IMR-90 (cell line): ENCODE data around the gene ACAD11. TPM values are rescaled to one million over a fixed set of nuclear protein-coding genes. Genes with fewer than 3 reads are reported as not detected.

Source experiments
- ATAC-seq: fragments of 200-7000 bp; cut with Tn5 transposase; 2 replicates; pipeline ENCODE4 v1.9.1; 2020; ENCODE audit warnings: low read depth, mild to moderate bottlenecking, moderate library complexity
- BruUV-seq: library from RNA; stranded (reverse); fragments of 400-500 nt; replicated peaks from 2 replicates; lab custom pipeline; 2021; lab: Mats Ljungman, UMichigan
- CTCF ChIA-PET: fragments of 300-600 bp; formaldehyde crosslinking; extraction: SDS; loops from one replicate; lab custom pipeline; 2021; ENCODE audit warnings: antibody characterized with exemption; lab: Yijun Ruan, JAX
- POLR2A ChIA-PET: fragments of 300-600 bp; sonication (Branson Sonifier 250); formaldehyde crosslinking; loops from one replicate; lab custom pipeline; 2022; ENCODE audit warnings: antibody characterized with exemption; ENCODE audit not compliant: unreplicated experiment; lab: Charles Lee
- DNase-seq: peaks from one replicate; pipeline ENCODE4 v3.0.0; 2013
- H2AFZ ChIP-seq: replicated peaks from 2 replicates; pipeline ENCODE3; 2013; ENCODE audit warnings: low read length, mild to moderate bottlenecking; ENCODE audit not compliant: poor library complexity
- H2AK5ac ChIP-seq: 2 replicates; pipeline ENCODE4 v1.6.1; 2013; ENCODE audit warnings: low read depth, low read length, inconsistent platforms
- H2AK9ac ChIP-seq: replicated peaks from 2 replicates; pipeline ENCODE3; 2013; ENCODE audit warnings: mild to moderate bottlenecking, low read depth, low read length, moderate library complexity; ENCODE audit not compliant: poor library complexity
- H2BK120ac ChIP-seq: 2 replicates; pipeline ENCODE4 v1.6.1; 2013; ENCODE audit warnings: low read depth, low read length, inconsistent platforms
- H2BK15ac ChIP-seq: 3 replicates; pipeline ENCODE4 v1.6.1; 2013; ENCODE audit warnings: low read depth, low read length, inconsistent platforms
- H2BK20ac ChIP-seq: 2 replicates; pipeline ENCODE4 v1.6.1; 2013; ENCODE audit warnings: low read depth, mild to moderate bottlenecking, inconsistent platforms, low read length, moderate library complexity
- H2BK5ac ChIP-seq: 2 replicates; pipeline ENCODE4 v1.6.1; 2013; ENCODE audit warnings: mild to moderate bottlenecking, low read depth, low read length, inconsistent platforms; ENCODE audit not compliant: poor library complexity, severe bottlenecking
- H3K14ac ChIP-seq: replicated peaks from 2 replicates; pipeline ENCODE4 v1.6.1; 2013; ENCODE audit warnings: low read depth, low read length, inconsistent platforms
- H3K18ac ChIP-seq: 2 replicates; pipeline ENCODE4 v1.6.1; 2013; ENCODE audit warnings: low read depth, low read length, control low read depth
- H3K23ac ChIP-seq: 2 replicates; pipeline ENCODE4 v1.6.1; 2013; ENCODE audit warnings: low read depth, low read length, inconsistent platforms
- H3K27ac ChIP-seq: 2 replicates; pipeline ENCODE4 v1.5.1; 2013; ENCODE audit warnings: mild to moderate bottlenecking, control low read depth, low read length; ENCODE audit not compliant: insufficient read depth
- H3K27me3 ChIP-seq: 2 replicates; pipeline ENCODE4 v1.6.1; 2013; ENCODE audit warnings: low read length; ENCODE audit not compliant: control insufficient read depth, insufficient read depth
- H3K36me3 ChIP-seq: 2 replicates; pipeline ENCODE4 v1.6.1; 2013; ENCODE audit warnings: low read length, mixed read lengths; ENCODE audit not compliant: control insufficient read depth, insufficient read depth
- H3K4ac ChIP-seq: 2 replicates; pipeline ENCODE4 v1.6.1; 2013; ENCODE audit warnings: low read depth, low read length, inconsistent platforms
- H3K4me1 ChIP-seq: 2 replicates; pipeline ENCODE4 v1.6.1; 2013; ENCODE audit warnings: low read length, mixed read lengths; ENCODE audit not compliant: control insufficient read depth, insufficient read depth
- H3K4me2 ChIP-seq: 2 replicates; pipeline ENCODE4 v1.6.1; 2013; ENCODE audit warnings: low read depth, mild to moderate bottlenecking, control low read depth, low read length, moderate library complexity
- H3K4me3 ChIP-seq: 2 replicates; pipeline ENCODE4 v1.5.1; 2013; ENCODE audit warnings: low read depth, mild to moderate bottlenecking, control low read depth, low read length, moderate library complexity; ENCODE audit not compliant: insufficient read depth
- H3K56ac ChIP-seq: 2 replicates; pipeline ENCODE4 v1.6.1; 2013; ENCODE audit warnings: low read length, inconsistent platforms; ENCODE audit not compliant: insufficient read depth; ENCODE audit errors: extremely low read depth
- H3K79me1 ChIP-seq, 2 experiments: 2 replicates each; pipeline ENCODE4 v1.6.1; 2013; ENCODE audit warnings: low read length in 2 of 2, inconsistent platforms in 1 of 2, low read depth in 1 of 2
- H3K9ac ChIP-seq: 2 replicates; pipeline ENCODE4 v1.6.1; 2013; ENCODE audit warnings: low read depth, low read length, control low read depth
- H3K9me1 ChIP-seq: 2 replicates; pipeline ENCODE4 v1.6.1; 2013; ENCODE audit warnings: low read length, inconsistent platforms; ENCODE audit not compliant: insufficient read depth
- H3K9me3 ChIP-seq: 2 replicates; pipeline ENCODE4 v1.6.1; 2013; ENCODE audit warnings: low read length; ENCODE audit not compliant: control insufficient read depth, insufficient read depth
- H4K20me1 ChIP-seq: 2 replicates; pipeline ENCODE4 v1.6.1; 2013; ENCODE audit warnings: low read length, inconsistent platforms; ENCODE audit not compliant: insufficient read depth
- H4K5ac ChIP-seq: 2 replicates; pipeline ENCODE4 v1.6.1; 2013; ENCODE audit warnings: mild to moderate bottlenecking, low read depth, low read length, control low read depth
- H4K8ac ChIP-seq, 2 experiments: 2 replicates each; pipeline ENCODE4 v1.6.1; 2013; ENCODE audit warnings: low read depth in 2 of 2, low read length in 2 of 2, control low read depth in 1 of 2, inconsistent platforms in 1 of 2
- H4K91ac ChIP-seq: 2 replicates; pipeline ENCODE4 v1.6.1; 2013; ENCODE audit warnings: low read depth, low read length, inconsistent platforms; ENCODE audit not compliant: insufficient read depth
- ELK1 ChIP-seq: fragments of 150-350 bp; IDR thresholded peaks from 2 replicates; pipeline ENCODE4 v1.6.1; 2016; ENCODE audit warnings: low read depth, mild to moderate bottlenecking, low read length, moderate library complexity, borderline replicate concordance
- FOS ChIP-seq: fragments of 150-350 bp; IDR thresholded peaks from 2 replicates; pipeline ENCODE4 v1.6.1; 2016; ENCODE audit warnings: low read depth, low read length
- SMC3 ChIP-seq: fragments of 150-350 bp; IDR thresholded peaks from 2 replicates; pipeline ENCODE4 v1.6.1; 2016; ENCODE audit warnings: low read depth, mild to moderate bottlenecking, antibody characterized with exemption, low read length, moderate library complexity
- WGBS, 2 experiments: methylation state at CpG; one replicate each; pipeline versions ENCODE4 v1.1.5 to v1.1.7; 2013; ENCODE audit warnings: missing lambda C conversion rate in 2 of 2; ENCODE audit not compliant: insufficient read length in 1 of 2; ENCODE audit errors: extremely low coverage in 2 of 2; 5-methylcytosine and 5-hydroxymethylcytosine counted together
- dilution Hi-C: fragments of 300-500 bp; cut with HindIII; formaldehyde crosslinking; loops from one replicate; pipeline ENCODE4 v1.14.3; 2018; ENCODE audit warnings: low sequenced_read_pairs; ENCODE audit not compliant: unreplicated experiment
- in situ Hi-C: fragments of 300-500 bp; cut with MboI; formaldehyde crosslinking; loops from 3 replicates; pipeline ENCODE4 v1.14.3; 2019; ENCODE audit warnings: low sequenced_read_pairs, inconsistent platforms, mixed read lengths
- intact Hi-C: fragments of 100-400 bp; cut with micrococcal nuclease; formaldehyde crosslinking; loops from 2 replicates; pipeline ENCODE4 v1.10.0; 2022
- polyA plus RNA-seq, 3 experiments: library from polyadenylated mRNA; depleted of rRNA; stranded (reverse); fragments of >200 nt; gene quantifications; 2 replicates each; pipeline ENCODE4 v1.2.3, GENCODE V29; 2012; ENCODE audit warnings: low replicate concordance in 1 of 3
- total RNA-seq: library from RNA; depleted of rRNA; stranded (reverse); fragments of >200 nt; gene quantifications from 2 replicates; pipeline ENCODE4 v1.2.3, GENCODE V29; 2012

Gene ACAD11
- total and polyA plus RNA-seq, 2 of the 4 experiments (the other 2 are of a cell fraction), result 16.0 to 18.8 TPM

- H3K27me3 ChIP-seq, result no peaks in the 10 kb centered on the region
- H3K23ac ChIP-seq, result no peak overlapping the region
- no peak overlapping the region for H2AK9ac ChIP-seq
- no peak overlapping the region for H3K4me2 ChIP-seq
- 0 out of 2 replicates have a peak, but pooled peaks cover 5% of the 10 kb centered on the region for H3K9me1 ChIP-seq
- no peak overlapping the region for H2AFZ ChIP-seq
- H4K20me1 ChIP-seq, result no peaks in the 10 kb centered on the region; the same call in 1 of the 2 replicates
- H3K18ac ChIP-seq, result no peak overlapping the region
- H3K9ac ChIP-seq, result no peak overlapping the region
- H2BK120ac ChIP-seq, result no peak overlapping the region
- no peak overlapping the region for H2AK5ac ChIP-seq
- 100% methylated on average over 3 of the region's 5 CpGs; no CpG with 5 or more reads in 1 of the 2 experiments for WGBS, 2 experiments
- CTCF ChIA-PET, result no interaction called here
- no peak overlapping the region for H3K56ac ChIP-seq
- no TSS peak for BruUV-seq
- H2BK20ac ChIP-seq, result no peak overlapping the region
- H4K8ac ChIP-seq, result 0 out of 4 replicates have a peak overlapping the region, but pooled peaks of 1 of the 2 experiments have one; percentile 30
- no peaks in the 10 kb centered on the region for H3K9me3 ChIP-seq
- peak overlapping the region; percentile 40; the same call in 1 of the 2 replicates for H3K27ac ChIP-seq
- POLR2A ChIA-PET, result no interaction called here
- no peak overlapping the region for H4K91ac ChIP-seq
- peak overlapping the region; percentile 83; the same call in 1 of the 2 replicates for H4K5ac ChIP-seq
- H3K79me1 ChIP-seq, result peaks cover 24 to 28% of the 10 kb centered on the region in 2 experiments
- H3K4ac ChIP-seq, result no peak overlapping the region
- TF ChIP-seq SMC3, result no peak
- no peak for TF ChIP-seq ELK1
- 0 out of 2 replicates have a peak, but pooled peaks have one; percentile 24 for TF ChIP-seq FOS
- intact Hi-C loops (no loop called here), dilution Hi-C loops (no loop called here), in situ Hi-C loops (no loop called here)
- ATAC-seq, result peak; percentile 28
- H3K14ac ChIP-seq, result no peak overlapping the region
- no peak overlapping the region for H2BK15ac ChIP-seq
- H3K4me1 ChIP-seq, result peaks cover 4% of the 10 kb centered on the region
- peak; percentile 13 for DNase-seq
- H3K36me3 ChIP-seq, result peaks cover 12% of the 10 kb centered on the region
- H3K4me3 ChIP-seq, result no peak overlapping the region
- H2BK5ac ChIP-seq, result peak overlapping the region; percentile 18
Observed at GRCh38 chr3:132669256-132669777, 9.7 kb upstream of the ACAD11 start.
